Measurements from ENCODE around the gene IL17A.

DNA sequence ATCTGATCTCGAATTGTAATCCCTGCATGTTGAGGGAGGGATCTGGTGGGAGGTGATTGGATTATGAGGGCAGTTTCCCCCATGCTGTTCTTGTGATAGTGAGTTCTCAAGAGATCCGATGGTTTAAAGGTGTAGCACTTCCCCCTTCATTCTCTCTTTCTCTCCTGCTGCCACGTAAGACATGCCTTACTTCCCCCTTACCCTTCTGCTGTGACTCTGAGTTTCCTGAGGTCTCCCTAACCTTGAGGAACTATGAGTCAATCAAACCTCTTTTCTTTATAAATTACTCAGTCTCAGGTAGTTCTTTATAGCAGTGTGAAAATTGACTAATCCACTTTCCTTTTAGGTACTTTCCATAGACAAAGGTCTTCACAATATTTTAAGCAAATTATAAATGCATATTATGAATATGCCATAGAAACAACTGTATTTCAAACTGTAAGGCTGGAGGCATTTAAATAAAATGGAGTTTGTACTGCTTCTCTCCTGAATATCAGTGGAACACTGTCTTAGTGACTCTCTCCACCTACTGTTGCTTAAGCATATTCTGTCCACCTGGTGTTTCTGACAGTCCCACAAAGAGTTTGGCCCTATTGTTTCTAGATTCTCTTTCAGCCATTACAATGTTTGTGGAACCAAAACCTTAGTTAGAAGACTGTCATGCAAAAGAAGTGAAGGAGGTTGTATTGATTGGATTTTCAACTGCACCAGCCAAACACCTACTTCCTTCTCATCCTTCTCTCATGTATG lies 24.3 kb upstream of the IL17A start:
- TF ChIP-seq, protein P1, sequence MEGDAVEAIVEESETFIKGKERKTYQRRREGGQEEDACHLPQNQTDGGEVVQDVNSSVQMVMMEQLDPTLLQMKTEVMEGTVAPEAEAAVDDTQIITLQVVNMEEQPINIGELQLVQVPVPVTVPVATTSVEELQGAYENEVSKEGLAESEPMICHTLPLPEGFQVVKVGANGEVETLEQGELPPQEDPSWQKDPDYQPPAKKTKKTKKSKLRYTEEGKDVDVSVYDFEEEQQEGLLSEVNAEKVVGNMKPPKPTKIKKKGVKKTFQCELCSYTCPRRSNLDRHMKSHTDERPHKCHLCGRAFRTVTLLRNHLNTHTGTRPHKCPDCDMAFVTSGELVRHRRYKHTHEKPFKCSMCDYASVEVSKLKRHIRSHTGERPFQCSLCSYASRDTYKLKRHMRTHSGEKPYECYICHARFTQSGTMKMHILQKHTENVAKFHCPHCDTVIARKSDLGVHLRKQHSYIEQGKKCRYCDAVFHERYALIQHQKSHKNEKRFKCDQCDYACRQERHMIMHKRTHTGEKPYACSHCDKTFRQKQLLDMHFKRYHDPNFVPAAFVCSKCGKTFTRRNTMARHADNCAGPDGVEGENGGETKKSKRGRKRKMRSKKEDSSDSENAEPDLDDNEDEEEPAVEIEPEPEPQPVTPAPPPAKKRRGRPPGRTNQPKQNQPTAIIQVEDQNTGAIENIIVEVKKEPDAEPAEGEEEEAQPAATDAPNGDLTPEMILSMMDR (IDR thresholded peaks at IDR 0.05 in 8 of 11, conservative IDR thresholded peaks at IDR 0.05 in 3 of 11): no peak
- no peak for TF ChIP-seq POLR2A (IDR thresholded peaks at IDR 0.05)

Measured in spleen (tissue), 7 donors.